ENCODE data around the gene RIMKLA.

RIMKLA gene

GRCh38 chr1:42370876-42371549 is 9.6 kb upstream of the RIMKLA start:
- no peak overlapping the region for H3K4me3 ChIP-seq (ENCODE audit: low read depth, low read length)

- H3K4me3 ChIP-seq (ENCODE audit: low read depth, low read length), result no peak overlapping the region
Observed at GRCh38 chr1:42372796-42373195, 7.8 kb upstream of the RIMKLA start.

GRCh38 chr1:42379794-42380585 is 602 bp upstream of the RIMKLA start:
- H3K4me3 ChIP-seq (ENCODE audit: low read depth, low read length), result peak overlapping the region; percentile 64

GRCh38 chr1:42381280-42381673 is 685 bp downstream of the RIMKLA start:
- peak overlapping the region; percentile 64 for H3K4me3 ChIP-seq (ENCODE audit: low read depth, low read length)

- no peak overlapping the region for H3K4me3 ChIP-seq (ENCODE audit: low read depth, low read length)
Observed at GRCh38 chr1:42385283-42385682, 4.7 kb downstream of the RIMKLA start.

- H3K4me3 ChIP-seq (ENCODE audit: low read depth, low read length), result no peak overlapping the region
Observed at GRCh38 chr1:42386051-42386450, 5.5 kb downstream of the RIMKLA start.

GRCh38 chr1:42392255-42392654 is 11.7 kb downstream of the RIMKLA start:
- no peak overlapping the region for H3K4me3 ChIP-seq (ENCODE audit: low read depth, low read length)

- no peak overlapping the region for H3K4me3 ChIP-seq (ENCODE audit: low read depth, low read length)
Observed at GRCh38 chr1:42392967-42393848, 12.6 kb downstream of the RIMKLA start.

- H3K4me3 ChIP-seq (ENCODE audit: low read depth, low read length), result no peak overlapping the region
Observed at GRCh38 chr1:42399315-42400100, 18.9 kb downstream of the RIMKLA start.

GRCh38 chr1:42403880-42404400 is 23.3 kb downstream of the RIMKLA start:
- no peak overlapping the region for H3K4me3 ChIP-seq (ENCODE audit: low read depth, low read length)

GRCh38 chr1:42414551-42415496 is 34.2 kb downstream of the RIMKLA start:
- no peak overlapping the region for H3K4me3 ChIP-seq (ENCODE audit: low read depth, low read length)

- no peak overlapping the region for H3K4me3 ChIP-seq (ENCODE audit: low read depth, low read length)
Observed at GRCh38 chr1:42417166-42417565, 36.6 kb downstream of the RIMKLA start.

- H3K4me3 ChIP-seq (ENCODE audit: low read depth, low read length), result no peak overlapping the region
Observed at GRCh38 chr1:42418516-42418915, 37.9 kb downstream of the RIMKLA start.

- no peak overlapping the region for H3K4me3 ChIP-seq (ENCODE audit: low read depth, low read length)
Observed at GRCh38 chr1:42419126-42419821, 38.7 kb downstream of the RIMKLA start.

- H3K4me3 ChIP-seq (ENCODE audit: low read depth, low read length), result no peak overlapping the region
Observed at GRCh38 chr1:42420121-42420520, 39.5 kb downstream of the RIMKLA start.

GRCh38 chr1:42420911-42421585 is 40.5 kb downstream of the RIMKLA start:
- H3K4me3 ChIP-seq (ENCODE audit: low read depth, low read length), result no peak overlapping the region

GRCh38 chr1:42422737-42423136 is 42.1 kb downstream of the RIMKLA start:
- H3K4me3 ChIP-seq (ENCODE audit: low read depth, low read length), result no peak overlapping the region

- no peak overlapping the region for H3K4me3 ChIP-seq (ENCODE audit: low read depth, low read length)
Observed at GRCh38 chr1:42423681-42424080, 43.1 kb downstream of the RIMKLA start.
